ENCODE data around the gene ATP11B.
"Not testable (repeated sequence)": the region's sequence is repeated elsewhere in the genome, so short reads cannot be mapped to it uniquely, and the experiment has no call there.

ATP11B gene

GRCh38 chr3:182796310-182796709 is 3.0 kb downstream of the ATP11B start:
- no peak for DNase-seq

GRCh38 chr3:182797876-182798275 is 4.6 kb downstream of the ATP11B start:
- no peak for DNase-seq

GRCh38 chr3:182799143-182799542 is 5.8 kb downstream of the ATP11B start:
- DNase-seq: not testable (repeated sequence)

- DNase-seq: no peak
Observed at GRCh38 chr3:182800508-182800907, 7.2 kb downstream of the ATP11B start.

- no peak for DNase-seq
Observed at GRCh38 chr3:182802413-182803390, 9.4 kb downstream of the ATP11B start.

GRCh38 chr3:182803596-182803995 is 10.3 kb downstream of the ATP11B start:
- no peak for DNase-seq

- no peak for DNase-seq
Observed at GRCh38 chr3:182807061-182807460, 13.8 kb downstream of the ATP11B start.

- no peak for DNase-seq
Observed at GRCh38 chr3:182808041-182808770, 14.9 kb downstream of the ATP11B start.

GRCh38 chr3:182809531-182809930 is 16.2 kb downstream of the ATP11B start:
- no peak for DNase-seq

GRCh38 chr3:182810574-182811268 is 17.4 kb downstream of the ATP11B start:
- no peak for DNase-seq

GRCh38 chr3:182811269-182811596 is 17.9 kb downstream of the ATP11B start:
- DNase-seq: no peak

- no peak for DNase-seq
Observed at GRCh38 chr3:182812123-182812522, 18.8 kb downstream of the ATP11B start.

GRCh38 chr3:182814419-182815062 is 21.2 kb downstream of the ATP11B start:
- DNase-seq: no peak

- no peak for DNase-seq
Observed at GRCh38 chr3:182816181-182816580, 22.9 kb downstream of the ATP11B start.

GRCh38 chr3:182818296-182818978 is 25.1 kb downstream of the ATP11B start:
- no peak for DNase-seq

GRCh38 chr3:182821221-182821981 is 28.1 kb downstream of the ATP11B start:
- no peak for DNase-seq

GRCh38 chr3:182822260-182822659 is 29.0 kb downstream of the ATP11B start:
- DNase-seq: not testable (repeated sequence)

GRCh38 chr3:182824957-182825356 is 31.7 kb downstream of the ATP11B start:
- DNase-seq: no peak

GRCh38 chr3:182829761-182830405 is 36.6 kb downstream of the ATP11B start:
- DNase-seq: no peak

- DNase-seq: peak in 1 of 2 experiments; percentile 15
Observed at GRCh38 chr3:182837855-182838454, 44.7 kb downstream of the ATP11B start.

Data from NCI-H446 (cell line).